ENCODE results near the gene NRBF2.

The NRBF2 gene

DNA sequence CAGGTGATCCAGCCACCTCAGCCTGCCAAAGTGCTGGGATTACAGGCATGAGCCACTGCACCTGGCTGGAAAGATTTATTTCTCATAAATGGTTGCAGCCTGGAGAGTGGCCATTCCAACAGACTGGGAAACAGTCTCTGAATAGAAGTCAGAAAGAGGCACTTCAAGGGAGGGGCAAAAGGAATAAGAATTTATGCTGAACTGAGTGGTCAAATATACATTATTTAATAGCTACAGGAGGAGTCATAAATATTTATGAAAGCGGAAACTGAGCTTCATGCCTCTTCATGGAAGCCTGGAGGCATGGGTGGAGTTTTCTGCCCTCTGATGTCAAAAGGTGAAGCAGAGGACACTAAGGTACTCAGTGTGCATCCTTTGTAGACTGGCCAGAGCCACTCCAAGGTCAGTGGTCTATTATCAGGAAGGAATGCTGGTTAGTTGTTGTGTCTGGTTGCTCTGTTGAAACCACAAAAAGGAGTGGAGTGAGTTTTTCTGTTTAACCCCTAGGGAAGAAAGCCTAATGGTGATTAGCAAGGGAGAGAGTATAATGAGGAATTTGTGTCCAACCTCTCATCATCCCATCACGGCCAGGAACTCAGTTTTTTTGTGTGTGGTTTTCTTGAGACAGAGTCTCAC is 9.3 kb upstream of the NRBF2 start:
- DNase-seq (ENCODE audit: low read depth): peak; percentile 42
- TF ChIP-seq CTCF (conservative IDR thresholded peaks at IDR 0.05; ENCODE audit: low read length): no peak
- no peak overlapping the region for H3K4me3 ChIP-seq (ENCODE audit: low read length)

DNA sequence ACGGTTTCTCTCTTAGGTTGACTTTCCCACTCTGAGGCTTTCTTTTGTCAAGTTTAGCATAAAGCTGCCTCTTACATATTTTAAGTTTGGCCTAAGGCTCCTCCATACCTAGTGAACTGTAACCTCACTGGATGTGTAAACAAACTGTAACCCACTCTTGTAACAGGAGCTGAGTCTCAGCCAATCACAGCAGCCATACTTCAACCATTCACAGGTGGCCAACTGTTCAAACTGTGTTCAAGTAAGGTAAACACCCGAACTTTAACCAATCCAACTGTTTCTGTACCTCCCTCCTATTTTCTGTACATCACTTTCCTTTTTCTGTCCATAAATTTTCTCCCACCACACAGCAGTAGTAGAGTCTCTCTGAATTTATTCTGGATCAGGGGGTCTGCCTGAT is 7.7 kb upstream of the NRBF2 start:
- TF ChIP-seq CTCF (conservative IDR thresholded peaks at IDR 0.05; ENCODE audit: low read length): no peak
- no peak for DNase-seq (ENCODE audit: low read depth)
- H3K4me3 ChIP-seq (ENCODE audit: low read length): no peak overlapping the region

GRCh38 chr10:63128443-63128842 is 4.7 kb upstream of the NRBF2 start:
- H3K4me3 ChIP-seq (ENCODE audit: low read length): no peak overlapping the region
- TF ChIP-seq CTCF (conservative IDR thresholded peaks at IDR 0.05; ENCODE audit: low read length): no peak
- peak; percentile 71 for DNase-seq (ENCODE audit: low read depth)

GRCh38 chr10:63129888-63130287 is 3.2 kb upstream of the NRBF2 start:
- H3K4me3 ChIP-seq (ENCODE audit: low read length): no peak overlapping the region
- TF ChIP-seq CTCF (conservative IDR thresholded peaks at IDR 0.05; ENCODE audit: low read length): no peak
- DNase-seq (ENCODE audit: low read depth): no peak

GRCh38 chr10:63132651-63133055 is 475 bp upstream of the NRBF2 start:
- peak overlapping the region; percentile 91 for H3K4me3 ChIP-seq (ENCODE audit: low read length)
- TF ChIP-seq CTCF (conservative IDR thresholded peaks at IDR 0.05; ENCODE audit: low read length): no peak
- no peak for DNase-seq (ENCODE audit: low read depth)

- H3K4me3 ChIP-seq (ENCODE audit: low read length): peak overlapping the region; percentile 91
- no peak for TF ChIP-seq CTCF (conservative IDR thresholded peaks at IDR 0.05; ENCODE audit: low read length)
- peak; percentile 58 for DNase-seq (ENCODE audit: low read depth)
Observed at GRCh38 chr10:63133821-63134557, 861 bp downstream of the NRBF2 start.

DNA sequence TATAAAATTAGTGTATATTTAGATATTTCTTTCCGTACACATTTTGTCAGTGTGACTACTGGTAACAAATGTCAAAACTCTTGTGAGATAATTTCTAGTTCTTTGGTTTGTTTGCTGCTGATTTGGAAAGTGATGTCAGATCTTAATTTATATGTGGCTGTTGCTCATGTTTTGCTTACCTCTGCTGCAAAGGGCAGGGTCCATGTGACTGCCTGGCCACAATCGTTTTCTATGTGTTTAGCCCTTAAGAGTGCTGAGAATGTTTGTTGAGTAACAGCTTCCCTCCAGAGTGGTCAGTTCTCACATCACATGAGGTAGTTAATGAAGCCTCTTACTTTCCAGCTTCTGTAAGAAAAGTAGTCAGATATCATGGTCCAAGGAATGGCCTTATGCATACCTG is 4.2 kb downstream of the NRBF2 start:
- peak; percentile 69 for DNase-seq (ENCODE audit: low read depth)

More for the DNA sequence above, 4.2 kb downstream of the NRBF2 start:
- TF ChIP-seq CTCF (conservative IDR thresholded peaks at IDR 0.05; ENCODE audit: low read length): no peak
- no peak overlapping the region for H3K4me3 ChIP-seq (ENCODE audit: low read length)
